Right cardiac atrium (tissue), 5 donors: ENCODE results near the gene ZNF500. TPM values are rescaled to one million over a fixed set of nuclear protein-coding genes. Genes with fewer than 3 reads are reported as not detected.

Experiments
- ATAC-seq, 2 donors: fragments of 200-7000 bp; cut with Tn5 transposase; one replicate each; pipeline versions ENCODE4 v1.8.0 to v1.9.1; 2020; ENCODE audit warnings: moderate library complexity in 2 of 2, mild to moderate bottlenecking in 1 of 2
- DNase-seq, 3 donors: peaks; one replicate each; pipeline ENCODE4 v3.0.0-alpha.2; 2020
- H3K27ac ChIP-seq: one replicate; pipeline ENCODE4 v1.5.1; 2013; ENCODE audit warnings: mild to moderate bottlenecking, low read length, control low read depth, moderate library complexity
- H3K27me3 ChIP-seq: one replicate; pipeline ENCODE4 v1.6.1; 2013; ENCODE audit not compliant: control insufficient read depth, insufficient read depth
- H3K4me1 ChIP-seq: one replicate; pipeline ENCODE4 v1.6.1; 2013; ENCODE audit warnings: low read length; ENCODE audit not compliant: control insufficient read depth, insufficient read depth
- H3K4me3 ChIP-seq: one replicate; pipeline ENCODE4 v1.5.1; 2013; ENCODE audit warnings: low read length, control low read depth
- H3K9me3 ChIP-seq: one replicate; pipeline ENCODE4 v1.6.1; 2013; ENCODE audit warnings: low read length; ENCODE audit not compliant: control insufficient read depth
- WGBS: extraction: QIAGEN DNeasy Blood & Tissue Kit; methylation state at CpG from one replicate; pipeline ENCODE4 v1.1.7; 2013; 5-methylcytosine and 5-hydroxymethylcytosine counted together
- intact Hi-C, 4 donors: fragments of 100-400 bp; cut with DNase I; formaldehyde crosslinking; loops; one replicate each; pipeline versions ENCODE4 v1.11.0 to v1.14.0; 2022 to 2023
- polyA plus RNA-seq: library from polyadenylated mRNA; stranded (reverse); fragments of 200-250 nt; gene quantifications from one replicate; pipeline ENCODE4 v1.2.3, GENCODE V29; 2013
- total RNA-seq, 4 donors: library from RNA; stranded (reverse); fragmentation: NEBNext Ultra II Directional; extraction: Animal tissue kit (Norgen Biotek cat#: 25700); gene quantifications; one replicate each; pipeline ENCODE4 v1.2.1, GENCODE V29; 2021
- donor health status: healthy with polysubstance abuse.
- donor health status: DM: no; HTN: yes; CAD: no.
- donor health status: DM: no; HTN: no; CAD: no.
- donor health status: DM: no; HTN: yes; CAD: no; lungs with severe emphysema.
- donor health status: DM: yes; HTN: yes; CAD: no.

ZNF500 gene
- total and polyA plus RNA-seq, 5 donors, result 6.8 to 10.7 (median 8.3) TPM

GRCh38 chr16:4723071-4723767 lies 43.7 kb downstream of the ZNF500 start:
- WGBS, result 94% methylated on average over 14 of the region's 14 CpGs
- H3K4me3 ChIP-seq, result no peak overlapping the region
- H3K27ac ChIP-seq, result no peak overlapping the region
- DNase-seq (no peak), ATAC-seq (no peak)
- H3K27me3 ChIP-seq, result no peaks in the 10 kb centered on the region
- no peaks in the 10 kb centered on the region for H3K9me3 ChIP-seq
- intact Hi-C loops, result no loop called here
- no peaks in the 10 kb centered on the region for H3K4me1 ChIP-seq

- Histone ChIP-seq H3K27me3 (no peaks in the 10 kb centered on the region), H3K4me1 (no peaks in the 10 kb centered on the region), H3K27ac (no peak overlapping the region), H3K9me3 (no peaks in the 10 kb centered on the region), H3K4me3 (no peak overlapping the region)
- intact Hi-C loops, result no loop called here
- 76% methylated on average over 5 of the region's 5 CpGs for WGBS
- DNase-seq (no peak), ATAC-seq (no peak)
These were observed 48.5 kb downstream of the ZNF500 start for GRCh38 chr16:4718466-4718865.

GRCh38 chr16:4714996-4715395 lies 52.0 kb downstream of the ZNF500 start:
- no peaks in the 10 kb centered on the region for H3K9me3 ChIP-seq
- 92% methylated on average over 2 of the region's 2 CpGs for WGBS
- no peak overlapping the region for H3K27ac ChIP-seq
- intact Hi-C loops, result no loop called here
- no peak overlapping the region for H3K4me3 ChIP-seq
- DNase-seq, result no peak
- no peak for ATAC-seq
- H3K4me1 ChIP-seq, result no peaks in the 10 kb centered on the region
- H3K27me3 ChIP-seq, result no peaks in the 10 kb centered on the region

GRCh38 chr16:4713663-4714501 lies 53.1 kb downstream of the ZNF500 start:
- intact Hi-C loops, result no loop called here
- Histone ChIP-seq H3K4me3 (no peak overlapping the region), H3K27ac (no peak overlapping the region), H3K27me3 (no peaks in the 10 kb centered on the region), H3K4me1 (no peaks in the 10 kb centered on the region), H3K9me3 (no peaks in the 10 kb centered on the region)
- ATAC-seq (peak in 1 of 2 donors; percentile 14), DNase-seq (no peak)
- WGBS, result 86% methylated on average over 18 of the region's 18 CpGs

- H3K27ac ChIP-seq, result no peak overlapping the region
- no peaks in the 10 kb centered on the region for H3K4me1 ChIP-seq
- no peak overlapping the region for H3K4me3 ChIP-seq
- H3K27me3 ChIP-seq, result no peaks in the 10 kb centered on the region
- H3K9me3 ChIP-seq, result no peaks in the 10 kb centered on the region
- DNase-seq (no peak), ATAC-seq (no peak)
- intact Hi-C loops, result no loop called here
- WGBS, result 98% methylated on average over 4 of the region's 4 CpGs
These were observed 57.5 kb downstream of the ZNF500 start for GRCh38 chr16:4709481-4709880.

GRCh38 chr16:4706871-4707270 lies 60.1 kb downstream of the ZNF500 start:
- H3K27me3 ChIP-seq, result no peaks in the 10 kb centered on the region
- H3K9me3 ChIP-seq, result no peaks in the 10 kb centered on the region
- no peak overlapping the region for H3K27ac ChIP-seq
- 90% methylated on average over 7 of the region's 7 CpGs for WGBS
- intact Hi-C loops, result no loop called here
- ATAC-seq (no peak), DNase-seq (no peak)
- no peak overlapping the region for H3K4me3 ChIP-seq
- H3K4me1 ChIP-seq, result no peaks in the 10 kb centered on the region

GRCh38 chr16:4704913-4705312 lies 62.0 kb downstream of the ZNF500 start:
- WGBS, result 95% methylated on average over 14 of the region's 14 CpGs
- H3K27me3 ChIP-seq, result no peaks in the 10 kb centered on the region
- ATAC-seq, result no peak

GRCh38 chr16:4704491-4704890 lies 62.5 kb downstream of the ZNF500 start:
- Histone ChIP-seq H3K9me3 (no peaks in the 10 kb centered on the region), H3K27ac (no peak overlapping the region), H3K27me3 (no peaks in the 10 kb centered on the region), H3K4me3 (no peak overlapping the region), H3K4me1 (no peaks in the 10 kb centered on the region)
- intact Hi-C loops, result no loop called here
- DNase-seq (no peak), ATAC-seq (no peak)
- 88% methylated on average over 8 of the region's 8 CpGs for WGBS

More at GRCh38 chr16:4704913-4705312, 62.0 kb downstream of the ZNF500 start:
- Histone ChIP-seq H3K9me3 (no peaks in the 10 kb centered on the region), H3K4me3 (no peak overlapping the region), H3K4me1 (no peaks in the 10 kb centered on the region), H3K27ac (no peak overlapping the region)
- no peak for DNase-seq
- intact Hi-C loops, result no loop called here

GRCh38 chr16:4703906-4704305 lies 63.1 kb downstream of the ZNF500 start:
- H3K4me3 ChIP-seq, result no peak overlapping the region
- no peaks in the 10 kb centered on the region for H3K4me1 ChIP-seq
- DNase-seq (no peak), ATAC-seq (no peak)
- H3K27ac ChIP-seq, result no peak overlapping the region
- 86% methylated on average over 7 of the region's 7 CpGs for WGBS
- H3K9me3 ChIP-seq, result no peaks in the 10 kb centered on the region
- intact Hi-C loops, result no loop called here
- no peaks in the 10 kb centered on the region for H3K27me3 ChIP-seq

GRCh38 chr16:4702466-4702808 lies 64.5 kb downstream of the ZNF500 start:
- Histone ChIP-seq H3K27ac (no peak overlapping the region), H3K27me3 (no peaks in the 10 kb centered on the region), H3K9me3 (no peaks in the 10 kb centered on the region), H3K4me3 (no peak overlapping the region), H3K4me1 (no peaks in the 10 kb centered on the region)
- no peak for ATAC-seq
- WGBS, result 87% methylated on average over 7 of the region's 7 CpGs
- no peak for DNase-seq
- intact Hi-C loops, result no loop called here

GRCh38 chr16:4701791-4702465 lies 65.0 kb downstream of the ZNF500 start:
- ATAC-seq (no peak), DNase-seq (no peak)
- 93% methylated on average over 17 of the region's 17 CpGs for WGBS
- H3K4me3 ChIP-seq, result no peak overlapping the region
- no peaks in the 10 kb centered on the region for H3K9me3 ChIP-seq
- intact Hi-C loops, result no loop called here
- no peaks in the 10 kb centered on the region for H3K27me3 ChIP-seq
- H3K4me1 ChIP-seq, result no peaks in the 10 kb centered on the region
- no peak overlapping the region for H3K27ac ChIP-seq
